Tibial nerve (tissue), 4 donors: Measurements from ENCODE around the gene DIP2B.

Experiments used
- CTCF ChIP-seq, 5 experiments: fragments of 200-600 bp in 3 of 5; fragments of 450-650 bp in 2 of 5; sonication (generic) in 3 of 5; IDR thresholded peaks; one replicate each; pipeline ENCODE4 v1.5.1; 2016 to 2019; ENCODE audit warnings: antibody characterized with exemption in 5 of 5, mild to moderate bottlenecking in 3 of 5, moderate library complexity in 2 of 5
- EP300 ChIP-seq, 2 donors: sonication (generic); formaldehyde crosslinking; IDR thresholded peaks; one replicate each; pipeline ENCODE4 v1.6.1; 2017; ENCODE audit warnings: antibody characterized with exemption in 2 of 2, mild to moderate bottlenecking in 1 of 2
- POLR2A ChIP-seq, 2 donors: fragments of 450-650 bp; IDR thresholded peaks; one replicate each; pipeline ENCODE4 v1.6.1; 2017; ENCODE audit warnings: antibody characterized with exemption in 2 of 2, mild to moderate bottlenecking in 2 of 2, moderate library complexity in 2 of 2

- TF ChIP-seq CTCF (IDR thresholded peaks at IDR 0.05) (no peak), EP300 (IDR thresholded peaks at IDR 0.05) (peak in 1 of 2 donors; percentile 18), POLR2A (IDR thresholded peaks at IDR 0.05) (no peak)
These were observed 93.6 kb downstream of the DIP2B start for GRCh38 chr12:50598321-50598862.
